HepG2 (cell line): ENCODE results near the gene ANO10. TPM values are rescaled to one million over a fixed set of nuclear protein-coding genes. Genes with fewer than 3 reads are reported as not detected.

Source experiments
- ATAC-seq: fragments of 200-7000 bp; cut with Tn5 transposase; 3 replicates; pipeline ENCODE4 v1.9.1; 2020; ENCODE audit warnings: mild to moderate bottlenecking, moderate library complexity
- BruUV-seq: library from RNA; stranded (reverse); fragments of 400-500 nt; replicated peaks from 2 replicates; lab custom pipeline; 2021; lab: Mats Ljungman, UMichigan
- CTCF ChIA-PET: fragments of 300-600 bp; formaldehyde crosslinking; extraction: SDS; loops from one replicate; lab custom pipeline; 2021; ENCODE audit warnings: low total read pairs, inconsistent platforms, low intra/inter-chr PET ratio; lab: Yijun Ruan, JAX
- POLR2A ChIA-PET: fragments of 350-600 bp; sonication (Branson Sonifier 250); formaldehyde crosslinking; loops from one replicate; lab custom pipeline; 2020; ENCODE audit warnings: antibody characterized with exemption, inconsistent platforms; lab: Yijun Ruan, JAX
- DNase-seq: peaks from one replicate; pipeline ENCODE4 v3.0.0-alpha.2; 2015; ENCODE audit warnings: low spot score
- FAIRE-seq: peaks from 3 replicates; lab custom pipeline; 2011; peaks lifted over from hg19 to GRCh38; lab: Jason Lieb, UNC
- H2AFZ ChIP-seq: one replicate; pipeline ENCODE4 v1.6.1; 2011; ENCODE audit warnings: low read length, inconsistent platforms
- H3K27ac ChIP-seq: fragments of 300-600 bp; 3 replicates; pipeline ENCODE4 v1.8.0; 2011; ENCODE audit warnings: mixed run types, mild to moderate bottlenecking, mixed read lengths, low read length, inconsistent platforms; ENCODE audit not compliant: insufficient read depth; ENCODE audit errors: extremely low read length
- H3K27me3 ChIP-seq, 2 experiments: fragments of 200-600 bp in 1 of 2; 2 replicates in 1 of 2; 3 replicates in 1 of 2; pipeline versions ENCODE4 v1.6.0 to v1.8.0; 2011; ENCODE audit warnings: low read length in 2 of 2, mild to moderate bottlenecking in 2 of 2, moderate library complexity in 2 of 2, inconsistent platforms in 1 of 2; ENCODE audit not compliant: insufficient read depth in 2 of 2, control insufficient read depth in 1 of 2
- H3K36me3 ChIP-seq, 2 experiments: fragments of 200-600 bp in 1 of 2; replicated peaks in 1 of 2; 2 replicates in 1 of 2; 3 replicates in 1 of 2; pipeline versions ENCODE4 v1.5.1 to v1.8.0; 2011; ENCODE audit warnings: low read length in 2 of 2, inconsistent platforms in 1 of 2; ENCODE audit not compliant: insufficient read depth in 2 of 2, control insufficient read depth in 1 of 2
- H3K4me1 ChIP-seq: 2 replicates; pipeline ENCODE4 v1.5.1; 2012; ENCODE audit warnings: low read length, inconsistent platforms; ENCODE audit not compliant: insufficient read depth
- H3K4me2 ChIP-seq: 2 replicates; pipeline ENCODE4 v1.6.0; 2011; ENCODE audit warnings: low read depth, low read length, inconsistent platforms
- H3K4me3 ChIP-seq, 3 experiments: fragments of 200-600 bp in 1 of 3; sonication (generic), shearing (Covaris generic) in 1 of 3; replicated peaks in 1 of 3; 2 replicates each; pipeline ENCODE4 v1.5.1; 2011 to 2016; ENCODE audit warnings: low read length in 3 of 3, inconsistent platforms in 2 of 3, low read depth in 2 of 3, mild to moderate bottlenecking in 2 of 3, control low read depth in 1 of 3, mixed read lengths in 1 of 3; ENCODE audit not compliant: insufficient read depth in 1 of 3
- H3K79me2 ChIP-seq: one replicate; pipeline ENCODE4 v1.6.1; 2011; ENCODE audit warnings: low read length, inconsistent platforms; ENCODE audit not compliant: insufficient read depth
- H3K9ac ChIP-seq: 2 replicates; pipeline ENCODE4 v1.6.0; 2011; ENCODE audit warnings: mild to moderate bottlenecking, low read depth, low read length, inconsistent platforms; ENCODE audit not compliant: insufficient read depth
- H3K9me3 ChIP-seq: 2 replicates; pipeline ENCODE4 v1.5.1; 2012; ENCODE audit warnings: mild to moderate bottlenecking, low read length
- H4K20me1 ChIP-seq: 2 replicates; pipeline ENCODE4 v1.6.0; 2011; ENCODE audit warnings: inconsistent platforms, mild to moderate bottlenecking, low read length, moderate library complexity; ENCODE audit not compliant: insufficient read depth
- ARNT2 ChIP-seq: sonication (generic); formaldehyde crosslinking; IDR thresholded peaks from 2 replicates; pipeline ENCODE4 v1.8.0; 2022; ENCODE audit warnings: mild to moderate bottlenecking, low read depth, missing genetic modification reagents, moderate library complexity
- EED ChIP-seq: sonication (generic); formaldehyde crosslinking; IDR thresholded peaks from 2 replicates; pipeline ENCODE4 v1.5.0; 2020; ENCODE audit warnings: mild to moderate bottlenecking, missing genetic modification reagents
- ELF4 ChIP-seq: sonication (generic); formaldehyde crosslinking; IDR thresholded peaks from 2 replicates; pipeline ENCODE4 v1.5.0; 2020; ENCODE audit warnings: missing genetic modification reagents, mild to moderate bottlenecking, moderate library complexity, borderline replicate concordance
- EZH2 ChIP-seq: conservative IDR thresholded peaks from 2 replicates; pipeline ENCODE4 v1.6.1; 2012; ENCODE audit warnings: mild to moderate bottlenecking, low read depth, low read length, moderate library complexity
- HDAC6 ChIP-seq: fragments of 200-600 bp; sonication (generic); IDR thresholded peaks from 2 replicates; pipeline ENCODE4 v1.7.0; 2017; ENCODE audit warnings: mild to moderate bottlenecking, antibody characterized with exemption, low read length, low read depth
- HMGXB3 ChIP-seq: sonication (generic); formaldehyde crosslinking; IDR thresholded peaks from 2 replicates; pipeline ENCODE4 v1.4.0; 2020; ENCODE audit warnings: missing genetic modification reagents, borderline replicate concordance
- MLX ChIP-seq: IDR thresholded peaks from 2 replicates; pipeline ENCODE4 v1.6.1; 2016
- PCBP2 ChIP-seq: fragments of 200-400 bp; formaldehyde crosslinking; optimal IDR thresholded peaks from 2 replicates; pipeline ENCODE3; 2018; ENCODE audit warnings: low read length, low read depth; ENCODE audit not compliant: poor library complexity, severe bottlenecking
- POLR2AphosphoS5 ChIP-seq: IDR thresholded peaks from 2 replicates; pipeline ENCODE4 v1.6.1; 2012; ENCODE audit warnings: low read depth, low read length
- PPARG ChIP-seq: conservative IDR thresholded peaks from 2 replicates; pipeline ENCODE4 v1.6.1; 2016; ENCODE audit warnings: missing biosample characterization, missing genetic modification reagents
- RFXAP ChIP-seq: sonication (generic); formaldehyde crosslinking; IDR thresholded peaks from 2 replicates; pipeline ENCODE4 v1.4.0; 2020; ENCODE audit warnings: missing genetic modification reagents, borderline replicate concordance
- RXRA ChIP-seq: sonication (generic); formaldehyde crosslinking; IDR thresholded peaks from 2 replicates; pipeline ENCODE4 v1.5.1; 2020; ENCODE audit warnings: missing genetic modification reagents
- SALL2 ChIP-seq: sonication (generic); formaldehyde crosslinking; IDR thresholded peaks from 2 replicates; pipeline ENCODE4 v1.8.1; 2023; ENCODE audit warnings: mild to moderate bottlenecking, missing genetic modification reagents, inconsistent platforms
- SMARCE1 ChIP-seq: fragments of 450-650 bp; IDR thresholded peaks from 2 replicates; pipeline ENCODE4 v1.6.1; 2017; ENCODE audit warnings: borderline replicate concordance
- SNAPC5 ChIP-seq: sonication (generic); formaldehyde crosslinking; IDR thresholded peaks from 2 replicates; pipeline ENCODE4 v1.8.1; 2023; ENCODE audit warnings: mild to moderate bottlenecking, missing genetic modification reagents, borderline replicate concordance
- ZNF143 ChIP-seq: sonication (generic); formaldehyde crosslinking; IDR thresholded peaks from 2 replicates; pipeline ENCODE4 v1.4.0; 2020; ENCODE audit warnings: missing genetic modification reagents
- ZNF382 ChIP-seq: sonication (generic); formaldehyde crosslinking; IDR thresholded peaks from 2 replicates; pipeline ENCODE4 v1.5.0; 2020; ENCODE audit warnings: missing genetic modification reagents, mild to moderate bottlenecking, borderline replicate concordance
- ZNF383 ChIP-seq: sonication (generic); formaldehyde crosslinking; IDR thresholded peaks from 2 replicates; pipeline ENCODE4 v1.4.0; 2020; ENCODE audit warnings: missing genetic modification reagents, mild to moderate bottlenecking, borderline replicate concordance
- ZNF451 ChIP-seq: sonication (generic); formaldehyde crosslinking; IDR thresholded peaks from 2 replicates; pipeline ENCODE4 v1.5.0; 2020; ENCODE audit warnings: mild to moderate bottlenecking, missing genetic modification reagents
- ZNF552 ChIP-seq: sonication (generic); formaldehyde crosslinking; IDR thresholded peaks from 2 replicates; pipeline ENCODE4 v1.9.0; 2022; ENCODE audit warnings: missing genetic modification reagents, mild to moderate bottlenecking, borderline replicate concordance
- ZNF713 ChIP-seq: sonication (generic); formaldehyde crosslinking; IDR thresholded peaks from 2 replicates; pipeline ENCODE4 v1.4.0; 2020; ENCODE audit warnings: mild to moderate bottlenecking, missing genetic modification reagents
- WGBS: methylation state at CpG from one replicate; pipeline ENCODE4 v1.1.6; 2017; ENCODE audit warnings: low lambda C conversion rate; 5-methylcytosine and 5-hydroxymethylcytosine counted together
- in situ Hi-C: cut with HindIII; loops from 2 replicates; pipeline ENCODE4 v1.10.0; 2017; ENCODE audit warnings: low pct_unique_long_range_greater_than_20kb; ENCODE audit not compliant: extremely low pct_ligation_motif_present
- intact Hi-C: fragments of 100-400 bp; cut with micrococcal nuclease; formaldehyde crosslinking; loops from one replicate; pipeline ENCODE4 v1.10.0; 2022; ENCODE audit not compliant: unreplicated experiment
- polyA plus RNA-seq, 8 experiments: library from polyadenylated mRNA; depleted of rRNA in 3 of 8; stranded (reverse) in 7 of 8; unstranded in 1 of 8; fragments of >200 nt; fragmentation: Illumina TruSeq in 4 of 8; extraction: Trizol in 4 of 8; gene quantifications; 2 replicates each; pipeline versions ENCODE4 v1.2.1 to v1.2.3, GENCODE V29; 2011 to 2016; ENCODE audit warnings: low read depth in 4 of 8, missing spikeins in 1 of 8, mixed read lengths in 1 of 8; ENCODE audit not compliant: insufficient read depth in 1 of 8
- total RNA-seq, 5 experiments: library from RNA; depleted of rRNA; stranded (reverse); fragments of >200 nt; fragmentation: Illumina TruSeq; extraction: Trizol; gene quantifications; 2 replicates each; pipeline ENCODE4 v1.2.3, GENCODE V29; 2016; ENCODE audit warnings: low read depth in 1 of 5

ANO10 gene
- total and polyA plus RNA-seq, 2 of the 13 experiments (the other 11 are each of a cell fraction or from before 2014, with no cell fraction given), result 10.4 to 13.1 TPM

GRCh38 chr3:43335799-43336198 lies 286.0 kb downstream of the ANO10 start (continued):
- TF ChIP-seq MLX (CRISPR knock-in tag) (no peak), ARNT2 (no peak), ZNF382 (CRISPR knock-in tag) (no peak)

- Histone ChIP-seq H2AFZ (no peak overlapping the region), H3K9me3 (peaks cover 22% of the 10 kb centered on the region), H3K4me2 (no peak overlapping the region), H3K4me1 (no peaks in the 10 kb centered on the region), H3K36me3 (peaks cover 9 to 52% of the 10 kb centered on the region in 2 experiments), H4K20me1 (peaks cover 9% of the 10 kb centered on the region; the same call in 1 of the 2 replicates), H3K27ac (no peak overlapping the region), H3K4me3 (no peak overlapping the region), H3K27me3 (no peaks in the 10 kb centered on the region), H3K9ac (no peak overlapping the region), H3K79me2 (peaks cover 39% of the 10 kb centered on the region)
- in situ Hi-C loops (no loop called here), intact Hi-C loops (loop anchor here (5.0 kb wide), 1 partner anchor 48 kb away; the partner anchor contains the start of gene SNRK)
- FAIRE-seq (no peak), DNase-seq (no peak), ATAC-seq (no peak)
- CTCF ChIA-PET, result no interaction called here
- POLR2A ChIA-PET, result no interaction called here
- BruUV-seq, result no TSS peak
- 96% methylated on average over 1 of the region's 1 CpG for WGBS
- TF ChIP-seq HDAC6 (no peak), SMARCE1 (no peak), ARNT2 (no peak), POLR2AphosphoS5 (no peak), ZNF552 (CRISPR knock-in tag) (no peak), ZNF713 (CRISPR knock-in tag) (no peak), RXRA (CRISPR knock-in tag) (no peak), EED (no peak), PPARG (CRISPR knock-in tag) (no peak), PCBP2 (no peak), ZNF383 (CRISPR knock-in tag) (no peak), ZNF143 (CRISPR knock-in tag) (no peak), HMGXB3 (CRISPR knock-in tag) (no peak), SALL2 (CRISPR knock-in tag) (no peak), ELF4 (no peak), RFXAP (CRISPR knock-in tag) (no peak), ZNF451 (no peak), EZH2 (no peak), SNAPC5 (no peak)
Measured at GRCh38 chr3:43334976-43335375, 286.8 kb downstream of the ANO10 start.
